HepG2 (cell line): ENCODE data around the gene CCR5AS.
"Not testable (repeated sequence)": the region's sequence is repeated elsewhere in the genome, so short reads cannot be mapped to it uniquely, and the experiment has no call there.

ENCODE experiments used
- ATAC-seq: fragments of 200-7000 bp; cut with Tn5 transposase; 3 replicates; pipeline ENCODE4 v1.9.1; 2020; ENCODE audit warnings: mild to moderate bottlenecking, moderate library complexity
- BruUV-seq: library from RNA; stranded (reverse); fragments of 400-500 nt; replicated peaks from 2 replicates; lab custom pipeline; 2021; lab: Mats Ljungman, UMichigan
- CTCF ChIA-PET: fragments of 300-600 bp; formaldehyde crosslinking; extraction: SDS; loops from one replicate; lab custom pipeline; 2021; ENCODE audit warnings: low total read pairs, inconsistent platforms, low intra/inter-chr PET ratio; lab: Yijun Ruan, JAX
- POLR2A ChIA-PET: fragments of 350-600 bp; sonication (Branson Sonifier 250); formaldehyde crosslinking; loops from one replicate; lab custom pipeline; 2020; ENCODE audit warnings: antibody characterized with exemption, inconsistent platforms; lab: Yijun Ruan, JAX
- DNase-seq: peaks from one replicate; pipeline ENCODE4 v3.0.0-alpha.2; 2015; ENCODE audit warnings: low spot score
- FAIRE-seq: peaks from 3 replicates; lab custom pipeline; 2011; peaks lifted over from hg19 to GRCh38; lab: Jason Lieb, UNC
- H2AFZ ChIP-seq: one replicate; pipeline ENCODE4 v1.6.1; 2011; ENCODE audit warnings: low read length, inconsistent platforms
- H3K27ac ChIP-seq: fragments of 300-600 bp; 3 replicates; pipeline ENCODE4 v1.8.0; 2011; ENCODE audit warnings: mixed run types, mild to moderate bottlenecking, mixed read lengths, low read length, inconsistent platforms; ENCODE audit not compliant: insufficient read depth; ENCODE audit errors: extremely low read length
- H3K27me3 ChIP-seq, 2 experiments: fragments of 200-600 bp in 1 of 2; 2 replicates in 1 of 2; 3 replicates in 1 of 2; pipeline versions ENCODE4 v1.6.0 to v1.8.0; 2011; ENCODE audit warnings: low read length in 2 of 2, mild to moderate bottlenecking in 2 of 2, moderate library complexity in 2 of 2, inconsistent platforms in 1 of 2; ENCODE audit not compliant: insufficient read depth in 2 of 2, control insufficient read depth in 1 of 2
- H3K36me3 ChIP-seq, 2 experiments: fragments of 200-600 bp in 1 of 2; replicated peaks in 1 of 2; 2 replicates in 1 of 2; 3 replicates in 1 of 2; pipeline versions ENCODE4 v1.5.1 to v1.8.0; 2011; ENCODE audit warnings: low read length in 2 of 2, inconsistent platforms in 1 of 2; ENCODE audit not compliant: insufficient read depth in 2 of 2, control insufficient read depth in 1 of 2
- H3K4me1 ChIP-seq: 2 replicates; pipeline ENCODE4 v1.5.1; 2012; ENCODE audit warnings: low read length, inconsistent platforms; ENCODE audit not compliant: insufficient read depth
- H3K4me2 ChIP-seq: 2 replicates; pipeline ENCODE4 v1.6.0; 2011; ENCODE audit warnings: low read depth, low read length, inconsistent platforms
- H3K4me3 ChIP-seq, 3 experiments: fragments of 200-600 bp in 1 of 3; sonication (generic), shearing (Covaris generic) in 1 of 3; replicated peaks in 1 of 3; 2 replicates each; pipeline ENCODE4 v1.5.1; 2011 to 2016; ENCODE audit warnings: low read length in 3 of 3, inconsistent platforms in 2 of 3, low read depth in 2 of 3, mild to moderate bottlenecking in 2 of 3, control low read depth in 1 of 3, mixed read lengths in 1 of 3; ENCODE audit not compliant: insufficient read depth in 1 of 3
- H3K79me2 ChIP-seq: one replicate; pipeline ENCODE4 v1.6.1; 2011; ENCODE audit warnings: low read length, inconsistent platforms; ENCODE audit not compliant: insufficient read depth
- H3K9ac ChIP-seq: 2 replicates; pipeline ENCODE4 v1.6.0; 2011; ENCODE audit warnings: mild to moderate bottlenecking, low read depth, low read length, inconsistent platforms; ENCODE audit not compliant: insufficient read depth
- H3K9me3 ChIP-seq: 2 replicates; pipeline ENCODE4 v1.5.1; 2012; ENCODE audit warnings: mild to moderate bottlenecking, low read length
- H4K20me1 ChIP-seq: 2 replicates; pipeline ENCODE4 v1.6.0; 2011; ENCODE audit warnings: inconsistent platforms, mild to moderate bottlenecking, low read length, moderate library complexity; ENCODE audit not compliant: insufficient read depth
- ATRX ChIP-seq: sonication (generic); formaldehyde crosslinking; IDR thresholded peaks from 2 replicates; pipeline ENCODE4 v1.4.0; 2020; ENCODE audit warnings: missing genetic modification reagents, borderline replicate concordance
- HDAC2 ChIP-seq: sonication (generic); formaldehyde crosslinking; IDR thresholded peaks from 2 replicates; pipeline ENCODE4 v1.4.0; 2020; ENCODE audit warnings: missing genetic modification reagents
- PTBP1 ChIP-seq: fragments of 200-400 bp; formaldehyde crosslinking; IDR thresholded peaks from 2 replicates; pipeline ENCODE4 v1.6.1; 2018; ENCODE audit warnings: low read length, low read depth; ENCODE audit not compliant: poor library complexity, severe bottlenecking
- SIN3A ChIP-seq: IDR thresholded peaks from 2 replicates; pipeline ENCODE4 v1.6.1; 2011; ENCODE audit warnings: low read depth, mild to moderate bottlenecking, control low read depth, low read length, borderline replicate concordance
- SNAI1 ChIP-seq: sonication (generic); formaldehyde crosslinking; IDR thresholded peaks from 2 replicates; pipeline ENCODE4 v1.5.0; 2020; ENCODE audit warnings: mild to moderate bottlenecking, missing genetic modification reagents, borderline replicate concordance
- TFAP4 ChIP-seq: sonication (generic); IDR thresholded peaks from 2 replicates; pipeline ENCODE4 v1.6.1; 2016; ENCODE audit warnings: low read depth, borderline replicate concordance
- ZBTB14 ChIP-seq: sonication (generic); formaldehyde crosslinking; IDR thresholded peaks from 2 replicates; pipeline ENCODE4 v1.4.0; 2020; ENCODE audit warnings: missing genetic modification reagents
- ZNF12 ChIP-seq: sonication (generic); formaldehyde crosslinking; IDR thresholded peaks from 2 replicates; pipeline ENCODE4 v1.5.0; 2020; ENCODE audit warnings: missing genetic modification reagents
- ZSCAN25 ChIP-seq: sonication (generic); formaldehyde crosslinking; IDR thresholded peaks from 2 replicates; pipeline ENCODE4 v1.8.0; 2022; ENCODE audit warnings: mild to moderate bottlenecking, missing genetic modification reagents
- WGBS: methylation state at CpG from one replicate; pipeline ENCODE4 v1.1.6; 2017; ENCODE audit warnings: low lambda C conversion rate; 5-methylcytosine and 5-hydroxymethylcytosine counted together
- in situ Hi-C: cut with HindIII; loops from 2 replicates; pipeline ENCODE4 v1.10.0; 2017; ENCODE audit warnings: low pct_unique_long_range_greater_than_20kb; ENCODE audit not compliant: extremely low pct_ligation_motif_present
- intact Hi-C: fragments of 100-400 bp; cut with micrococcal nuclease; formaldehyde crosslinking; loops from one replicate; pipeline ENCODE4 v1.10.0; 2022; ENCODE audit not compliant: unreplicated experiment

The CCR5AS gene

GRCh38 chr3:46334741-46335478 lies 72.0 kb downstream of the CCR5AS start:
- ATAC-seq: no peak
- no peak overlapping the region for H3K27ac ChIP-seq
- 0 out of 5 replicates have a peak, but pooled peaks cover 0 to 3% of the 10 kb centered on the region in 2 experiments for H3K27me3 ChIP-seq
- CTCF ChIA-PET: no interaction called here
- in situ Hi-C loops (no loop called here), intact Hi-C loops (no loop called here)
- no peak overlapping the region for H3K9ac ChIP-seq
- H3K36me3 ChIP-seq: no peaks in the 10 kb centered on the region
- no peak overlapping the region for H3K4me3 ChIP-seq
- no peak for FAIRE-seq
- H3K4me2 ChIP-seq: no peak overlapping the region
- TF ChIP-seq HDAC2 (CRISPR knock-in tag) (no peak), ATRX (CRISPR knock-in tag) (no peak), SIN3A (no peak), ZNF12 (CRISPR knock-in tag) (no peak), TFAP4 (no peak), ZBTB14 (CRISPR knock-in tag) (no peak), SNAI1 (CRISPR knock-in tag) (no peak), PTBP1 (no peak), ZSCAN25 (CRISPR knock-in tag) (no peak)
- POLR2A ChIA-PET: no interaction called here
- no peak overlapping the region for H2AFZ ChIP-seq
- H3K79me2 ChIP-seq: no peaks in the 10 kb centered on the region
- DNase-seq: no peak
- no TSS peak for BruUV-seq
- H3K9me3 ChIP-seq: peaks cover 26% of the 10 kb centered on the region
- 1% methylated on average over 4 of the region's 4 CpGs for WGBS
- H4K20me1 ChIP-seq: no peaks in the 10 kb centered on the region
- no peaks in the 10 kb centered on the region for H3K4me1 ChIP-seq

- H3K4me3 ChIP-seq, BruUV-seq, H2AFZ ChIP-seq, H3K4me2 ChIP-seq, CTCF ChIA-PET, ATAC-seq, H3K4me1 ChIP-seq, in situ Hi-C loops, H3K27ac ChIP-seq, H4K20me1 ChIP-seq, FAIRE-seq, intact Hi-C loops, H3K9ac ChIP-seq, H3K27me3 ChIP-seq, H3K9me3 ChIP-seq, H3K36me3 ChIP-seq, DNase-seq, POLR2A ChIA-PET, H3K79me2 ChIP-seq: not testable (repeated sequence)
- WGBS: 25% methylated on average over 2 of the region's 3 CpGs
Measured at GRCh38 chr3:46330676-46331075, 76.2 kb downstream of the CCR5AS start.
